OCI-LY7 (cell line): ENCODE results near the gene TAF6. TPM values are rescaled to one million over a fixed set of nuclear protein-coding genes. Genes with fewer than 3 reads are reported as not detected.

Experiments used
- BruUV-seq: library from RNA; stranded (reverse); fragments of 400-500 nt; replicated peaks from 2 replicates; lab custom pipeline; 2021; lab: Mats Ljungman, UMichigan
- CTCF ChIA-PET: fragments of 300-600 bp; sonication (Branson Sonifier 250); formaldehyde crosslinking; loops from one replicate; lab custom pipeline; 2022; ENCODE audit warnings: antibody characterized with exemption; ENCODE audit not compliant: unreplicated experiment; lab: Charles Lee
- POLR2A ChIA-PET: fragments of 300-600 bp; sonication (Branson Sonifier 250); formaldehyde crosslinking; loops from one replicate; lab custom pipeline; 2022; ENCODE audit warnings: antibody characterized with exemption; lab: Charles Lee
- DNase-seq: peaks from one replicate; pipeline ENCODE4 v3.0.0-alpha.2; 2015; ENCODE audit warnings: low spot score
- H2AFZ ChIP-seq: fragments of 200-600 bp; sonication (generic), shearing (Covaris generic); 2 replicates; pipeline ENCODE4 v1.6.1; 2014; ENCODE audit warnings: mild to moderate bottlenecking, antibody characterized with exemption, low read length, moderate library complexity
- H3K27ac ChIP-seq: fragments of 200-600 bp; sonication (generic); 2 replicates; pipeline ENCODE4 v1.5.1; 2014; ENCODE audit warnings: mixed run types, low read depth, mild to moderate bottlenecking, moderate library complexity, low read length, inconsistent platforms; ENCODE audit not compliant: poor library complexity, severe bottlenecking
- H3K36me3 ChIP-seq: fragments of 200-600 bp; sonication (generic); 2 replicates; pipeline ENCODE4 v1.6.1; 2014; ENCODE audit warnings: mild to moderate bottlenecking, antibody characterized with exemption, low read length, moderate library complexity, mixed read lengths; ENCODE audit not compliant: insufficient read depth
- H3K4me1 ChIP-seq: fragments of 200-600 bp; sonication (generic); 2 replicates; pipeline ENCODE4 v1.5.1; 2014; ENCODE audit warnings: mild to moderate bottlenecking, low read length; ENCODE audit not compliant: insufficient read depth, poor library complexity, severe bottlenecking
- H3K4me2 ChIP-seq: fragments of 200-600 bp; sonication (generic); 2 replicates; pipeline ENCODE4 v1.6.1; 2014; ENCODE audit warnings: mild to moderate bottlenecking, low read length
- H3K4me3 ChIP-seq: fragments of 200-600 bp; sonication (generic); 2 replicates; pipeline ENCODE4 v1.5.1; 2014; ENCODE audit warnings: mild to moderate bottlenecking, low read depth, low read length; ENCODE audit not compliant: poor library complexity, severe bottlenecking
- H3K79me2 ChIP-seq: fragments of 200-600 bp; sonication (generic); 2 replicates; pipeline ENCODE4 v1.6.1; 2016; ENCODE audit warnings: low read depth, mild to moderate bottlenecking, low read length, moderate library complexity, mixed read lengths; ENCODE audit not compliant: insufficient read depth
- H3K9me2 ChIP-seq: fragments of 200-600 bp; sonication (generic); 2 replicates; pipeline ENCODE4 v1.6.1; 2016; ENCODE audit warnings: mild to moderate bottlenecking, low read length, mixed read lengths; ENCODE audit not compliant: insufficient read depth
- H3K9me3 ChIP-seq: fragments of 200-600 bp; sonication (generic); 2 replicates; pipeline ENCODE4 v1.6.1; 2014; ENCODE audit warnings: mild to moderate bottlenecking, mixed run types, low read length, mixed read lengths
- H4K20me1 ChIP-seq: fragments of 200-600 bp; sonication (generic); 2 replicates; pipeline ENCODE4 v1.6.1; 2014; ENCODE audit warnings: mild to moderate bottlenecking, antibody characterized with exemption, low read length, moderate library complexity, mixed read lengths; ENCODE audit not compliant: insufficient read depth
- CTCF ChIP-seq: fragments of 200-600 bp; sonication (generic); conservative IDR thresholded peaks from 2 replicates; pipeline ENCODE4 v1.5.1; 2014; ENCODE audit warnings: mild to moderate bottlenecking, antibody characterized with exemption, low read length, moderate library complexity, mixed read lengths
- EZH2phosphoT487 ChIP-seq: fragments of 200-600 bp; sonication (generic); IDR thresholded peaks from 2 replicates; pipeline ENCODE4 v1.6.1; 2018; ENCODE audit warnings: low read depth, borderline replicate concordance, mild to moderate bottlenecking, mixed run types, antibody characterized with exemption, low read length, moderate library complexity, mixed read lengths
- intact Hi-C: fragments of 100-400 bp; cut with micrococcal nuclease; formaldehyde crosslinking; loops from one replicate; pipeline ENCODE4 v1.10.0; 2022; ENCODE audit not compliant: unreplicated experiment
- microRNA-seq: library from miRNA; unstranded; fragments of <30 nt; microRNA quantifications from one replicate; pipeline ENCODE4 v1.2.0, GENCODE V29; 2022; ENCODE audit warnings: borderline replicate concordance
- small RNA-seq: library from RNA; depleted of rRNA; stranded (forward); fragments of <200 nt; gene quantifications from one replicate; pipeline ENCODE3, GENCODE V24; 2014
- total RNA-seq, 2 experiments: library from RNA; depleted of rRNA in 1 of 2; stranded (reverse); fragments of >200 nt in 1 of 2; shearing (Covaris generic) in 1 of 2; gene quantifications; 2 replicates each; pipeline ENCODE4 v1.2.3, GENCODE V29; 2014 to 2022

Gene TAF6
- total RNA-seq, 2 experiments from 2014 or later = 28.0 to 71.0 TPM

- peaks cover 53% of the 10 kb centered on the region for H3K36me3 ChIP-seq
- H4K20me1 ChIP-seq = no peaks in the 10 kb centered on the region
- no peaks in the 10 kb centered on the region for H3K9me3 ChIP-seq
- no peak overlapping the region for H2AFZ ChIP-seq
- POLR2A ChIA-PET = interaction anchor here (0.6 to 0.7 kb wide), 2 partner anchors 357 to 1057 kb away, joined by 3 to 4 read pairs; no protein-coding TSS in a partner anchor
- H3K4me1 ChIP-seq = peaks cover 6% of the 10 kb centered on the region
- TF ChIP-seq CTCF (no peak), EZH2phosphoT487 (no peak)
- DNase-seq = no peak
- H3K27ac ChIP-seq = no peak overlapping the region
- H3K79me2 ChIP-seq = no peaks in the 10 kb centered on the region
- BruUV-seq = no TSS peak
- H3K4me2 ChIP-seq = no peak overlapping the region
- H3K9me2 ChIP-seq = no peaks in the 10 kb centered on the region
- CTCF ChIA-PET = no interaction called here
- H3K4me3 ChIP-seq = no peak overlapping the region
- intact Hi-C loops = no loop called here
These were observed 57.5 kb downstream of the TAF6 start for GRCh38 chr7:100061518-100062193.

GRCh38 chr7:100059251-100059739 is 59.9 kb downstream of the TAF6 start:
- H3K79me2 ChIP-seq = no peaks in the 10 kb centered on the region
- intact Hi-C loops = no loop called here
- no peaks in the 10 kb centered on the region for H3K9me3 ChIP-seq
- no peak overlapping the region for H3K4me3 ChIP-seq
- peaks cover 41% of the 10 kb centered on the region for H3K36me3 ChIP-seq
- H3K9me2 ChIP-seq = no peaks in the 10 kb centered on the region
- POLR2A ChIA-PET = interaction anchor here (0.6 to 1.5 kb wide), 4 partner anchors 10 to 40 kb away, joined by 3 to 5 read pairs (median 4); partner anchors contain the start of gene ZSCAN21
- peaks cover 6% of the 10 kb centered on the region for H3K4me1 ChIP-seq
- peak; percentile 14 for DNase-seq
- BruUV-seq = no TSS peak
- TF ChIP-seq EZH2phosphoT487 = no peak
- TF ChIP-seq CTCF = no peak
- no peak overlapping the region for H3K27ac ChIP-seq
- H3K4me2 ChIP-seq = no peak overlapping the region
- H4K20me1 ChIP-seq = no peaks in the 10 kb centered on the region
- no peak overlapping the region for H2AFZ ChIP-seq
- CTCF ChIA-PET = no interaction called here

Small RNAs within 50 kb of the gene (microRNA-seq; reads per million reads assigned to microRNA genes)
- gene MIR106B = 7,725 reads per million, percentile 93 among the genes with 10 or more reads in this experiment
- gene MIR25 = 1,409 reads per million, percentile 83 among the genes with 10 or more reads in this experiment
- gene MIR4658 = not detected
- 13,196 reads per million, percentile 96 among the genes with 10 or more reads in this experiment for gene MIR93

Small RNAs within 50 kb of the gene (small RNA-seq; reads per million reads assigned to genes)
- gene MIR106B (8.9 reads per million, percentile 95 among the genes with 10 or more reads in this experiment), gene MIR25 (42.9 reads per million, percentile 98 among the genes with 10 or more reads in this experiment), gene MIR93 (9.3 reads per million, percentile 95 among the genes with 10 or more reads in this experiment)

Other genes with a start within 250 kb of the TAF6 start
- not detected in 2 replicates for gene OR2AE1, start 242.3 kb downstream of the TAF6 start, total RNA-seq (2014; rRNA removed; shearing (Covaris generic))
- gene OR2AE1, start 242.3 kb downstream of the TAF6 start, total RNA-seq (2022) = not detected in 2 replicates
- 7.5 and 12.8 TPM in 2 replicates for gene TRIM4, start 199.8 kb downstream of the TAF6 start, total RNA-seq (2014; rRNA removed; shearing (Covaris generic))
- 22.3 and 22.5 TPM in 2 replicates for gene TRIM4, start 199.8 kb downstream of the TAF6 start, total RNA-seq (2022)
- gene GJC3, start 189.7 kb downstream of the TAF6 start, total RNA-seq (2014; rRNA removed; shearing (Covaris generic)) = not detected in 2 replicates
- not detected in 2 replicates for gene GJC3, start 189.7 kb downstream of the TAF6 start, total RNA-seq (2022)
- gene AZGP1, start 143.3 kb downstream of the TAF6 start, total RNA-seq (2014; rRNA removed; shearing (Covaris generic)) = 0.60 and 2.1 TPM in 2 replicates
- gene AZGP1, start 143.3 kb downstream of the TAF6 start, total RNA-seq (2022) = 0.44 and 0.89 TPM in 2 replicates
- gene ZKSCAN1, start 103.8 kb downstream of the TAF6 start, total RNA-seq (2014; rRNA removed; shearing (Covaris generic)) = 20.2 and 21.4 TPM in 2 replicates
- 48.1 and 55.4 TPM in 2 replicates for gene ZKSCAN1, start 103.8 kb downstream of the TAF6 start, total RNA-seq (2022)
- 5.6 and 9.7 TPM in 2 replicates for gene ZSCAN21, start 69.6 kb downstream of the TAF6 start, total RNA-seq (2014; rRNA removed; shearing (Covaris generic))
- 7.3 and 7.5 TPM in 2 replicates for gene ZSCAN21, start 69.6 kb downstream of the TAF6 start, total RNA-seq (2022)
- 19.8 and 21.8 TPM in 2 replicates for gene ZNF3, start 37.6 kb downstream of the TAF6 start, total RNA-seq (2014; rRNA removed; shearing (Covaris generic))
- 23.7 and 24.4 TPM in 2 replicates for gene ZNF3, start 37.6 kb downstream of the TAF6 start, total RNA-seq (2022)
- gene COPS6, start 30.4 kb downstream of the TAF6 start, total RNA-seq (2014; rRNA removed; shearing (Covaris generic)) = 57.6 and 60.5 TPM in 2 replicates
- 93.3 and 96.0 TPM in 2 replicates for gene COPS6, start 30.4 kb downstream of the TAF6 start, total RNA-seq (2022)
- gene MCM7, start 18.0 kb downstream of the TAF6 start, total RNA-seq (2014; rRNA removed; shearing (Covaris generic)) = 424 and 475 TPM in 2 replicates
- 423 and 443 TPM in 2 replicates for gene MCM7, start 18.0 kb downstream of the TAF6 start, total RNA-seq (2022)
- gene AP4M1, start 17.7 kb downstream of the TAF6 start, total RNA-seq (2014; rRNA removed; shearing (Covaris generic)) = 14.1 and 25.0 TPM in 2 replicates
- 29.3 and 33.8 TPM in 2 replicates for gene AP4M1, start 17.7 kb downstream of the TAF6 start, total RNA-seq (2022)
- gene CNPY4, start 276 bp upstream of the TAF6 start, total RNA-seq (2014; rRNA removed; shearing (Covaris generic)) = 20.9 and 24.5 TPM in 2 replicates
- 25.8 and 26.7 TPM in 2 replicates for gene CNPY4, start 276 bp upstream of the TAF6 start, total RNA-seq (2022)
- gene MBLAC1, start 7.6 kb upstream of the TAF6 start, total RNA-seq (2014; rRNA removed; shearing (Covaris generic)) = 4.4 and 4.8 TPM in 2 replicates
- gene MBLAC1, start 7.6 kb upstream of the TAF6 start, total RNA-seq (2022) = 3.7 and 4.5 TPM in 2 replicates
- gene LAMTOR4, start 29.6 kb upstream of the TAF6 start, total RNA-seq (2014; rRNA removed; shearing (Covaris generic)) = 243 and 263 TPM in 2 replicates
- gene LAMTOR4, start 29.6 kb upstream of the TAF6 start, total RNA-seq (2022) = 207 and 237 TPM in 2 replicates
- 30.6 and 38.8 TPM in 2 replicates for gene TRAPPC14, start 39.4 kb upstream of the TAF6 start, total RNA-seq (2014; rRNA removed; shearing (Covaris generic))
- 41.6 and 49.9 TPM in 2 replicates for gene TRAPPC14, start 39.4 kb upstream of the TAF6 start, total RNA-seq (2022)
- 3.9 and 4.6 TPM in 2 replicates for gene GAL3ST4, start 49.3 kb upstream of the TAF6 start, total RNA-seq (2014; rRNA removed; shearing (Covaris generic))
- gene GAL3ST4, start 49.3 kb upstream of the TAF6 start, total RNA-seq (2022) = 5.2 and 6.1 TPM in 2 replicates
- gene GPC2, start 58.0 kb upstream of the TAF6 start, total RNA-seq (2014; rRNA removed; shearing (Covaris generic)) = 20.2 and 33.2 TPM in 2 replicates
- 23.2 and 31.7 TPM in 2 replicates for gene GPC2, start 58.0 kb upstream of the TAF6 start, total RNA-seq (2022)
- 56.1 and 82.8 TPM in 2 replicates for gene STAG3, start 58.6 kb upstream of the TAF6 start, total RNA-seq (2014; rRNA removed; shearing (Covaris generic))
- 70.2 and 79.2 TPM in 2 replicates for gene STAG3, start 58.6 kb upstream of the TAF6 start, total RNA-seq (2022)
- 61.5 and 83.3 TPM in 2 replicates for gene PVRIG, start 100.6 kb upstream of the TAF6 start, total RNA-seq (2014; rRNA removed; shearing (Covaris generic))
- 86.6 and 99.4 TPM in 2 replicates for gene PVRIG, start 100.6 kb upstream of the TAF6 start, total RNA-seq (2022)
- not detected in 2 replicates for gene SPDYE3, start 188.3 kb upstream of the TAF6 start, total RNA-seq (2014; rRNA removed; shearing (Covaris generic))
- not detected in 2 replicates for gene SPDYE3, start 188.3 kb upstream of the TAF6 start, total RNA-seq (2022)
- 90.2 and 102 TPM in 2 replicates for gene PILRB, start 238.8 kb upstream of the TAF6 start, total RNA-seq (2014; rRNA removed; shearing (Covaris generic))
- 95.0 and 106 TPM in 2 replicates for gene PILRB, start 238.8 kb upstream of the TAF6 start, total RNA-seq (2022)